Stomach (tissue), 9 donors: ENCODE results near the gene LRP10. TPM values are rescaled to one million over a fixed set of nuclear protein-coding genes. Genes with fewer than 3 reads are reported as not detected.

Experiments
- DNase-seq, 2 donors: peaks; one replicate each; pipeline versions ENCODE4 v3.0.0 to v3.0.0-alpha.2; 2013 to 2019
- H3K27ac ChIP-seq, 5 donors: fragments of 200-600 bp in 4 of 5; sonication (generic) in 4 of 5; one replicate each; pipeline ENCODE4 v1.5.1; 2013 to 2019; ENCODE audit warnings: mild to moderate bottlenecking in 1 of 5, moderate library complexity in 1 of 5
- H3K27me3 ChIP-seq, 3 donors: fragments of 200-600 bp; sonication (generic); one replicate each; pipeline ENCODE4 v1.5.1; 2017 to 2019; ENCODE audit warnings: mixed run types in 1 of 3
- H3K36me3 ChIP-seq, 4 donors: fragments of 200-600 bp; sonication (generic); 1 replicate in 3 of 4; 2 replicates in 1 of 4; pipeline ENCODE4 v1.5.1; 2016 to 2019
- H3K4me1 ChIP-seq, 4 donors: fragments of 200-600 bp; sonication (generic); one replicate each; pipeline ENCODE4 v1.5.1; 2016 to 2019
- H3K4me3 ChIP-seq, 4 donors: fragments of 200-600 bp; sonication (generic) in 3 of 4; one replicate each; pipeline ENCODE4 v1.5.1; 2016 to 2019; ENCODE audit warnings: mild to moderate bottlenecking in 1 of 4
- H3K9me3 ChIP-seq, 4 donors: fragments of 200-600 bp; sonication (generic); one replicate each; pipeline ENCODE4 v1.5.1; 2016 to 2019
- EP300 ChIP-seq: sonication (generic); formaldehyde crosslinking; IDR thresholded peaks from one replicate; pipeline ENCODE4 v1.6.1; 2017; ENCODE audit warnings: antibody characterized with exemption
- POLR2A ChIP-seq, 4 donors: fragments of 450-650 bp; IDR thresholded peaks; one replicate each; pipeline ENCODE4 v1.6.1; 2016; ENCODE audit warnings: antibody characterized with exemption in 4 of 4, control low read depth in 2 of 4, mild to moderate bottlenecking in 1 of 4, moderate library complexity in 1 of 4
- POLR2AphosphoS5 ChIP-seq, 3 donors: sonication (generic); formaldehyde crosslinking; IDR thresholded peaks; one replicate each; pipeline ENCODE4 v1.6.1; 2016; ENCODE audit warnings: antibody characterized with exemption in 3 of 3
- WGBS, 5 donors: extraction: QIAGEN DNeasy Blood & Tissue Kit in 3 of 5; methylation state at CpG; one replicate each; pipeline versions ENCODE4 v1.1.5 to v1.1.7; 2013 to 2018; 5-methylcytosine and 5-hydroxymethylcytosine counted together
- intact Hi-C: fragments of 100-400 bp; cut with DNase I; formaldehyde crosslinking; loops from one replicate; pipeline ENCODE4 v1.15.1; 2023; ENCODE audit warnings: low total_unique reads
- polyA plus RNA-seq, 3 donors: library from polyadenylated mRNA; stranded (reverse); fragments of 200-250 nt; gene quantifications; one replicate each; pipeline ENCODE4 v1.2.3, GENCODE V29; 2013
- total RNA-seq, 5 donors: library from RNA; depleted of rRNA; stranded (reverse); fragments of >200 nt; gene quantifications; one replicate each; pipeline versions ENCODE4 v1.1.0 to v1.2.3, GENCODE V29; 2014 to 2016
- TF ChIP-seq, protein P1 (sequence below), 7 experiments: fragments of 450-650 bp in 4 of 7; fragments of 200-600 bp in 3 of 7; sonication (generic) in 3 of 7; IDR thresholded peaks; one replicate each; pipeline ENCODE4 v1.5.1; 2016 to 2019; ENCODE audit warnings: antibody characterized with exemption in 7 of 7, control low read depth in 2 of 7, mild to moderate bottlenecking in 1 of 7
- donor health status: healthy with polysubstance abuse.
- donor health status: Bipolar disorder and iron deficiency.
- donor health status: healthy.

The LRP10 gene
- total and polyA plus RNA-seq, 8 donors, result 25.1 to 277 (median 63.6) TPM

DNA sequence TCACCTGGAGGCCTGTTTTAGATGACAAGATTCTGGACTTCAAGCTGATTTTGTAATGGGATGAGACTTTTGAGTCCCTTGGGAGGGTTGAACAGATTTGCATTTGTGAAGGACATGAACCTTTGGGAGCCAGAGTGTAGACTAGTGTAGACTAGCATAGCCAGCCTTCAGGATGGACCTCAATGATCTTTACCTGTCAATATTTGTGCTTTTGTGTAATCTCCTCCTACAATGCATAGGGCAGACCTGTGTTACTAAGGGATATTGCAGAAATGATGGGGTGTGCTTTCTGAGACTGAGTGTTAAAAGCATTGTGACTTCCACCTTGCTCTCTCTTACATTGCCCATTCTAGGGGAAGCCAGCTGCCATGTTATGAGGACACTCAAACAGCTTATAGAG is 9.9 kb upstream of the LRP10 start:
- intact Hi-C loops, result no loop called here
- H3K27me3 ChIP-seq, result no peaks in the 10 kb centered on the region
- no peaks in the 10 kb centered on the region for H3K9me3 ChIP-seq
- no peaks in the 10 kb centered on the region for H3K4me1 ChIP-seq
- H3K36me3 ChIP-seq, result no peaks in the 10 kb centered on the region
- H3K27ac ChIP-seq, result no peak overlapping the region
- TF ChIP-seq, protein P1, sequence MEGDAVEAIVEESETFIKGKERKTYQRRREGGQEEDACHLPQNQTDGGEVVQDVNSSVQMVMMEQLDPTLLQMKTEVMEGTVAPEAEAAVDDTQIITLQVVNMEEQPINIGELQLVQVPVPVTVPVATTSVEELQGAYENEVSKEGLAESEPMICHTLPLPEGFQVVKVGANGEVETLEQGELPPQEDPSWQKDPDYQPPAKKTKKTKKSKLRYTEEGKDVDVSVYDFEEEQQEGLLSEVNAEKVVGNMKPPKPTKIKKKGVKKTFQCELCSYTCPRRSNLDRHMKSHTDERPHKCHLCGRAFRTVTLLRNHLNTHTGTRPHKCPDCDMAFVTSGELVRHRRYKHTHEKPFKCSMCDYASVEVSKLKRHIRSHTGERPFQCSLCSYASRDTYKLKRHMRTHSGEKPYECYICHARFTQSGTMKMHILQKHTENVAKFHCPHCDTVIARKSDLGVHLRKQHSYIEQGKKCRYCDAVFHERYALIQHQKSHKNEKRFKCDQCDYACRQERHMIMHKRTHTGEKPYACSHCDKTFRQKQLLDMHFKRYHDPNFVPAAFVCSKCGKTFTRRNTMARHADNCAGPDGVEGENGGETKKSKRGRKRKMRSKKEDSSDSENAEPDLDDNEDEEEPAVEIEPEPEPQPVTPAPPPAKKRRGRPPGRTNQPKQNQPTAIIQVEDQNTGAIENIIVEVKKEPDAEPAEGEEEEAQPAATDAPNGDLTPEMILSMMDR (IDR thresholded peaks at IDR 0.05), result no peak
- TF ChIP-seq POLR2AphosphoS5 (IDR thresholded peaks at IDR 0.05) (no peak), EP300 (no peak), POLR2A (IDR thresholded peaks at IDR 0.05) (no peak)
- no peak for DNase-seq
- no peak overlapping the region for H3K4me3 ChIP-seq

DNA sequence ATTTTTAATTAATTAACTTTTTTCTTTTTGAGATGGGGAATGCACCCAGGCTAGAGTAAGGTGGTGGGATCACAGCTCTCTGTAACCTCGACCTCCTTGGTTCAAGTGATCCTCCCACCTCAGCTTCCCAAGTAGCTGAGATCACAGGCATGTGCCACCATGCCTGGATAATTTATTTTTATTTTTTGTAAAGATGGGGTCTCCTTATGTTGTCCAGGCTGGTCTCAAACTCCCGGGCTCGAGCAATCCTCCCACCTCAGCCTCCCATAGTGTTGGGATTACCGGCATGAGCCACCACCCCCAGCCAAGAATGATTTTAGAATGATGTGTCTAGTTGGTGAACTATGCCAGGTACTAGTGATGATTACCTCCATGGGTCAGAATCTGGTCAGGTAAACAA is 6.6 kb upstream of the LRP10 start:
- 76 to 88% (median 87%) methylated on average over 4 of the region's 4 CpGs for WGBS, 5 donors
- Histone ChIP-seq H3K4me1 (peaks cover 2 to 9% (median 5%) of the 10 kb centered on the region in 4 donors), H3K27me3 (no peaks in the 10 kb centered on the region), H3K9me3 (no peaks in the 10 kb centered on the region), H3K36me3 (no peaks in the 10 kb centered on the region), H3K4me3 (no peak overlapping the region), H3K27ac (no peak overlapping the region)
- intact Hi-C loops, result no loop called here
- no peak for DNase-seq
- TF ChIP-seq EP300 (no peak), POLR2A (IDR thresholded peaks at IDR 0.05) (no peak), POLR2AphosphoS5 (IDR thresholded peaks at IDR 0.05) (no peak)
- TF ChIP-seq, protein P1 (IDR thresholded peaks at IDR 0.05), result no peak

DNA sequence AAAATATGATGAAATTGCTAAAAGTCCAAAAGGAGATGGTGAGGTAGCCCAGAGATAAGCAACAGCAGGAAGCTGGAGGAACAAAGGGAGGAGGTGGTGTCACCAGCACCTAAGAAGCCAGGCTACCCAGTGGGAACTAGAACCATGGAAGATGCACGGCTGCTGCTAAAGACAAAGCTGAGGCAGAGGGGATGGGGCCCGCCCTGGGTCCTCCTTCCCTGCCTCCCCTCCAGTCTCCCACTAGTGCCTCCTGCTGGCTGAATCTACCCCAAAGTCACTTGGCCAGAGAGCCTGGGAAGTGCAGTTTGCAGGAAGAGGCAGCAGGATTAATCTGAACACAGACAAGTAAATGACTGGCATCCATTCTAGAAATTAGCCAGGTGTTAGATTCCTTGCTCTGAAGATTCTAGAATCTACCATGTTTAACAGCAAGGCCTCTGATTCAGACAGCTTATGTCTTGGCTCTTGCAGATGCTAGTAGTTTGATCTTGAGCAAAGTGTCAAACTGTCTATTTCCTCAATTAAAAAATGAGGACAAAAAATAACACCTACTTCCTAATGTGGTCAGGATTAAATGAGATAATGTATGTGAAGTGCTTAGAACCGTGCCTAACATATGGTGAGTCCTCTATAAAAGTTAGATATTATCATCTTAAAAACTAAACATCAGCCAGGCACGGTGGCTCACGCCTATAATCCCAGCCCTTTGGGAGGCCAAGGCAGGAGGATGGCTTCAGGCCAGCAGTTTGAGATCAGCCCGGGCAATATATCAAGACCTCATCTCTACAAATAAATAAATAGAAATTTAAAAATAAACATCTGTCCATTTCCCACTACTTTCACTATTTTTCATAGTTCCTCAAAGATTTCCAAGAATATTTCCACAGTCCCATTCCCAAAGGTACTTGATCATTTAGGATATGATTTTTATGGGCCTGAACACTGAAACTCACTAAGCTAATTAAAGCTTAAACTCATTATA is 5.8 kb upstream of the LRP10 start:
- Histone ChIP-seq H3K27me3 (no peaks in the 10 kb centered on the region), H3K9me3 (no peaks in the 10 kb centered on the region), H3K36me3 (no peaks in the 10 kb centered on the region), H3K4me3 (no peak overlapping the region), H3K4me1 (peaks cover 9 to 17% (median 13%) of the 10 kb centered on the region in 4 donors), H3K27ac (no peak overlapping the region)
- TF ChIP-seq POLR2A (IDR thresholded peaks at IDR 0.05), result no peak
- TF ChIP-seq, protein P1 (IDR thresholded peaks at IDR 0.05), result no peak
- TF ChIP-seq EP300, result no peak
- no peak for TF ChIP-seq POLR2AphosphoS5 (IDR thresholded peaks at IDR 0.05)
- 54 to 67% (median 62%) methylated on average over 6 of the region's 6 CpGs for WGBS, 5 donors
- intact Hi-C loops, result no loop called here
- no peak for DNase-seq

DNA sequence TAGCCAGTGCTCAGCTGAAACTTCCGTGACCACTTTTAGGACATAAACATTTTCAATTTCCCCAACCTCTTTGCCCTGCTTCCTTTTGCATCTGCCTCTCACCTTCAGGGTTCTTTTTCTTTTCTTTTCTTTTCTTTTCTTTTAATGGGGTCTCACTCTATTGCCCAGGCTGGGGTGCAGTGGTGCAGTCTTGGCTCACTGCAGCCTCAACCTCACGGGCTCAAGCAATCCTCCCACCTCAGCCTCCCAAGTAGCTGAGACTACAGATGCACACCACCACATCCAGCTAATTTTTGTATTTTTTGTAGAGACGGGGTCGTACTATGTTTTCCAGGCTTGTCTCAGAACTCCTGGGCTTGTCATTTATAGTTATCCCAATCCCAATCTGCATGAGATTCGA is 4.7 kb upstream of the LRP10 start:
- Histone ChIP-seq H3K36me3 (no peaks in the 10 kb centered on the region), H3K27ac (no peak overlapping the region), H3K4me3 (no peak overlapping the region), H3K4me1 (peaks cover 11 to 21% (median 15%) of the 10 kb centered on the region in 4 donors), H3K9me3 (no peaks in the 10 kb centered on the region), H3K27me3 (no peaks in the 10 kb centered on the region)
- no peak for DNase-seq
- TF ChIP-seq POLR2AphosphoS5 (IDR thresholded peaks at IDR 0.05) (no peak), EP300 (no peak), POLR2A (IDR thresholded peaks at IDR 0.05) (no peak)
- TF ChIP-seq, protein P1 (IDR thresholded peaks at IDR 0.05), result no peak
- intact Hi-C loops, result no loop called here
- WGBS, 5 donors, result 94 to 98% (median 94%) methylated on average over 5 of the region's 5 CpGs
